Tibial artery (tissue), 4 donors: ENCODE data around the gene RBM11.

Experiments
- DNase-seq, 2 donors: peaks; one replicate each; pipeline ENCODE4 v3.0.0-alpha.2; 2019
- H3K27ac ChIP-seq, 2 donors: fragments of 200-600 bp; sonication (generic) in 1 of 2; 1 replicate in 1 of 2; 2 replicates in 1 of 2; pipeline ENCODE4 v1.5.1; 2018 to 2019; ENCODE audit warnings: mild to moderate bottlenecking in 1 of 2
- H3K27me3 ChIP-seq, 2 donors: fragments of 200-600 bp; sonication (generic) in 1 of 2; one replicate each; pipeline versions ENCODE4 v1.5.1 to v1.6.0; 2016 to 2019
- H3K36me3 ChIP-seq, 3 donors: fragments of 200-600 bp; sonication (generic) in 2 of 3; one replicate each; pipeline ENCODE4 v1.5.1; 2016 to 2019; ENCODE audit warnings: mild to moderate bottlenecking in 2 of 3
- H3K4me1 ChIP-seq, 4 donors: fragments of 200-600 bp; sonication (generic) in 2 of 4; 1 replicate in 3 of 4; 2 replicates in 1 of 4; pipeline ENCODE4 v1.5.1; 2016 to 2019
- H3K4me3 ChIP-seq, 2 donors: fragments of 200-600 bp; sonication (generic) in 1 of 2; 1 replicate in 1 of 2; 2 replicates in 1 of 2; pipeline ENCODE4 v1.5.1; 2018 to 2019; ENCODE audit warnings: mild to moderate bottlenecking in 2 of 2
- H3K9me3 ChIP-seq, 3 donors: fragments of 200-600 bp; sonication (generic) in 1 of 3; one replicate each; pipeline ENCODE4 v1.5.1; 2016 to 2019
- intact Hi-C: fragments of 100-400 bp; cut with DNase I; formaldehyde crosslinking; loops from one replicate; pipeline ENCODE4 v1.15.0; 2023; ENCODE audit warnings: low total_unique reads
- TF ChIP-seq, protein P1 (sequence below), 2 experiments: fragments of 200-600 bp in 1 of 2; fragments of 450-650 bp in 1 of 2; IDR thresholded peaks; one replicate each; pipeline ENCODE4 v1.5.1; 2017 to 2019; ENCODE audit warnings: antibody characterized with exemption in 2 of 2, mild to moderate bottlenecking in 1 of 2, moderate library complexity in 1 of 2

Gene RBM11

DNA sequence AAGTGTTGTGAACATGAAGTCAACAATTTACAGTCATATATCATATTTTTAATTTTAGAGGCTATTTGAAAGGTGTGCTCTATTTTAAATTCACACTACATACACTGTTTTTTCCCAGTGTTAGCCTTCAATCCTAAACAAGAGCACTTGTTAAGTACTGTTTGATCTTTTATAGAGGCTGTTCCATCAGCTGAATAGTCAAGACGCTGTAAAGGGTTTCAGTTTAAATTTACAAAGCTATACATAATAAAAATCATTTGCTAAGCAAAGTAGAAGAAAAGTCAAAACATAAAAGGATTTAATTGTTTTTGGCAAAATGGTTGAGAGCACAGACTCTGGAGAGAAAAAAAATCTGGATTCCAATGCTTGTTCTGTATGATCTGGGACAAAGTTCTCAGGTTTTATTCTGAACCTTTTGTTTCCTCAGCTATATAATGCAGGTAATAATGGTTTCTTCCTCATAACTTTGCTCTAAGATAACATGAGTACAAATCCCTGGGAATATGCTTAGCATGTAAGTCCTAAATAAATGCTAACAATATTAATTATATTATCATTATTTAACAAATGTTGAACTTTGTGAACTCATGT is 44.3 kb downstream of the RBM11 start:
- no peaks in the 10 kb centered on the region for H3K4me1 ChIP-seq
- no peak overlapping the region for H3K4me3 ChIP-seq
- H3K27ac ChIP-seq = no peak overlapping the region
- no peak for DNase-seq
- TF ChIP-seq, protein P1, sequence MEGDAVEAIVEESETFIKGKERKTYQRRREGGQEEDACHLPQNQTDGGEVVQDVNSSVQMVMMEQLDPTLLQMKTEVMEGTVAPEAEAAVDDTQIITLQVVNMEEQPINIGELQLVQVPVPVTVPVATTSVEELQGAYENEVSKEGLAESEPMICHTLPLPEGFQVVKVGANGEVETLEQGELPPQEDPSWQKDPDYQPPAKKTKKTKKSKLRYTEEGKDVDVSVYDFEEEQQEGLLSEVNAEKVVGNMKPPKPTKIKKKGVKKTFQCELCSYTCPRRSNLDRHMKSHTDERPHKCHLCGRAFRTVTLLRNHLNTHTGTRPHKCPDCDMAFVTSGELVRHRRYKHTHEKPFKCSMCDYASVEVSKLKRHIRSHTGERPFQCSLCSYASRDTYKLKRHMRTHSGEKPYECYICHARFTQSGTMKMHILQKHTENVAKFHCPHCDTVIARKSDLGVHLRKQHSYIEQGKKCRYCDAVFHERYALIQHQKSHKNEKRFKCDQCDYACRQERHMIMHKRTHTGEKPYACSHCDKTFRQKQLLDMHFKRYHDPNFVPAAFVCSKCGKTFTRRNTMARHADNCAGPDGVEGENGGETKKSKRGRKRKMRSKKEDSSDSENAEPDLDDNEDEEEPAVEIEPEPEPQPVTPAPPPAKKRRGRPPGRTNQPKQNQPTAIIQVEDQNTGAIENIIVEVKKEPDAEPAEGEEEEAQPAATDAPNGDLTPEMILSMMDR (IDR thresholded peaks at IDR 0.05) = no peak
- intact Hi-C loops = loop anchor here (5.0 kb wide), 1 partner anchor 1337 kb away; no protein-coding TSS in a partner anchor
- H3K36me3 ChIP-seq = no peaks in the 10 kb centered on the region
- H3K9me3 ChIP-seq = no peaks in the 10 kb centered on the region
- H3K27me3 ChIP-seq = peaks cover 0 to 2% of the 10 kb centered on the region in 2 donors

GRCh38 chr21:14262039-14262438 is 46.1 kb downstream of the RBM11 start:
- Histone ChIP-seq H3K4me1 (no peaks in the 10 kb centered on the region), H3K4me3 (no peak overlapping the region), H3K36me3 (no peaks in the 10 kb centered on the region), H3K27me3 (peaks cover 0 to 2% of the 10 kb centered on the region in 2 donors), H3K9me3 (no peaks in the 10 kb centered on the region), H3K27ac (no peak overlapping the region)
- TF ChIP-seq, protein P1 (IDR thresholded peaks at IDR 0.05) = no peak
- intact Hi-C loops = loop anchor here (5.0 kb wide), 1 partner anchor 1335 kb away; no protein-coding TSS in a partner anchor
- DNase-seq = no peak

- H3K27ac ChIP-seq = no peak overlapping the region
- TF ChIP-seq, protein P1 (IDR thresholded peaks at IDR 0.05) = no peak
- H3K4me1 ChIP-seq = no peaks in the 10 kb centered on the region
- H3K27me3 ChIP-seq = peaks cover 0 to 2% of the 10 kb centered on the region in 2 donors
- H3K9me3 ChIP-seq = no peaks in the 10 kb centered on the region
- H3K4me3 ChIP-seq = no peak overlapping the region
- DNase-seq = no peak
- intact Hi-C loops = loop anchor here (5.0 kb wide), 1 partner anchor 1333 kb away; no protein-coding TSS in a partner anchor
- no peaks in the 10 kb centered on the region for H3K36me3 ChIP-seq
These were observed 47.9 kb downstream of the RBM11 start for GRCh38 chr21:14263879-14264278.

GRCh38 chr21:14265023-14265422 is 49.1 kb downstream of the RBM11 start:
- intact Hi-C loops = no loop called here
- H3K36me3 ChIP-seq = no peaks in the 10 kb centered on the region
- TF ChIP-seq, protein P1 (IDR thresholded peaks at IDR 0.05) = no peak

GRCh38 chr21:14267076-14267475 is 51.1 kb downstream of the RBM11 start:
- Histone ChIP-seq H3K27me3 (peaks cover 0 to 6% of the 10 kb centered on the region in 2 donors), H3K4me1 (no peaks in the 10 kb centered on the region), H3K4me3 (no peak overlapping the region), H3K27ac (no peak overlapping the region), H3K9me3 (no peaks in the 10 kb centered on the region), H3K36me3 (no peaks in the 10 kb centered on the region)
- DNase-seq = no peak
- TF ChIP-seq, protein P1 (IDR thresholded peaks at IDR 0.05) = no peak
- intact Hi-C loops = no loop called here

More at GRCh38 chr21:14265023-14265422, 49.1 kb downstream of the RBM11 start:
- Histone ChIP-seq H3K4me3 (no peak overlapping the region), H3K9me3 (no peaks in the 10 kb centered on the region), H3K4me1 (no peaks in the 10 kb centered on the region), H3K27me3 (peaks cover 0 to 2% of the 10 kb centered on the region in 2 donors), H3K27ac (no peak overlapping the region)
- no peak for DNase-seq
